Measurements from ENCODE around the gene AP1S1. TPM values are rescaled to one million over a fixed set of nuclear protein-coding genes. Genes with fewer than 3 reads are reported as not detected.

Gene AP1S1
- total RNA-seq, 3 donors from 2014 or later: 29.6 to 55.7 (median 44.6) TPM

GRCh38 chr7:101114492-101114891, 39.8 kb upstream of the AP1S1 start:
- H3K27ac ChIP-seq: no peak overlapping the region
- intact Hi-C loops (cut with DNase I; ENCODE audit: low total_unique reads): no loop called here

GRCh38 chr7:101115215-101115614, 39.1 kb upstream of the AP1S1 start:
- Histone ChIP-seq H3K27ac (no peak overlapping the region), H3K4me3 (no peak overlapping the region), H3K4me1 (no peaks in the 10 kb centered on the region), H3K27me3 (no peaks in the 10 kb centered on the region), H3K9me3 (no peaks in the 10 kb centered on the region), H3K36me3 (no peaks in the 10 kb centered on the region)
- intact Hi-C loops (cut with DNase I; ENCODE audit: low total_unique reads): no loop called here
- DNase-seq (ENCODE audit: low spot score in 2 of 2): no peak
- TF ChIP-seq POLR2A (IDR thresholded peaks at IDR 0.05) (no peak), CTCF (IDR thresholded peaks at IDR 0.05) (no peak), POLR2AphosphoS5 (IDR thresholded peaks at IDR 0.05) (no peak)

More at GRCh38 chr7:101114492-101114891, 39.8 kb upstream of the AP1S1 start:
- Histone ChIP-seq H3K27me3 (no peaks in the 10 kb centered on the region), H3K9me3 (no peaks in the 10 kb centered on the region), H3K4me3 (no peak overlapping the region), H3K4me1 (no peaks in the 10 kb centered on the region), H3K36me3 (no peaks in the 10 kb centered on the region)
- no peak for DNase-seq (ENCODE audit: low spot score in 2 of 2)
- no peak for TF ChIP-seq POLR2AphosphoS5 (IDR thresholded peaks at IDR 0.05)
- TF ChIP-seq POLR2A (IDR thresholded peaks at IDR 0.05): no peak
- no peak for TF ChIP-seq CTCF (IDR thresholded peaks at IDR 0.05)

GRCh38 chr7:101116898-101117297, 37.4 kb upstream of the AP1S1 start:
- H3K36me3 ChIP-seq: no peaks in the 10 kb centered on the region
- no peak for TF ChIP-seq POLR2A (IDR thresholded peaks at IDR 0.05)
- TF ChIP-seq POLR2AphosphoS5 (IDR thresholded peaks at IDR 0.05): no peak
- no peak for TF ChIP-seq CTCF (IDR thresholded peaks at IDR 0.05)
- H3K4me3 ChIP-seq: no peak overlapping the region
- no peaks in the 10 kb centered on the region for H3K27me3 ChIP-seq
- H3K27ac ChIP-seq: no peak overlapping the region
- DNase-seq (ENCODE audit: low spot score in 2 of 2): no peak
- intact Hi-C loops (cut with DNase I; ENCODE audit: low total_unique reads): no loop called here
- no peaks in the 10 kb centered on the region for H3K4me1 ChIP-seq
- H3K9me3 ChIP-seq: no peaks in the 10 kb centered on the region

GRCh38 chr7:101118856-101119255, 35.4 kb upstream of the AP1S1 start:
- no peak for DNase-seq (ENCODE audit: low spot score in 2 of 2)

GRCh38 chr7:101119876-101120275, 34.4 kb upstream of the AP1S1 start:
- H3K9me3 ChIP-seq: no peaks in the 10 kb centered on the region
- H3K4me1 ChIP-seq: no peaks in the 10 kb centered on the region
- no peak overlapping the region for H3K27ac ChIP-seq
- H3K36me3 ChIP-seq: no peaks in the 10 kb centered on the region
- H3K4me3 ChIP-seq: no peak overlapping the region
- DNase-seq (ENCODE audit: low spot score in 2 of 2): no peak
- TF ChIP-seq POLR2AphosphoS5 (IDR thresholded peaks at IDR 0.05) (no peak), CTCF (IDR thresholded peaks at IDR 0.05) (no peak), POLR2A (IDR thresholded peaks at IDR 0.05) (no peak)
- intact Hi-C loops (cut with DNase I; ENCODE audit: low total_unique reads): no loop called here
- H3K27me3 ChIP-seq: no peaks in the 10 kb centered on the region

More at GRCh38 chr7:101118856-101119255, 35.4 kb upstream of the AP1S1 start:
- Histone ChIP-seq H3K27ac (no peak overlapping the region), H3K4me1 (no peaks in the 10 kb centered on the region), H3K4me3 (no peak overlapping the region), H3K36me3 (no peaks in the 10 kb centered on the region), H3K9me3 (no peaks in the 10 kb centered on the region), H3K27me3 (no peaks in the 10 kb centered on the region)
- intact Hi-C loops (cut with DNase I; ENCODE audit: low total_unique reads): no loop called here
- no peak for TF ChIP-seq POLR2A (IDR thresholded peaks at IDR 0.05)
- no peak for TF ChIP-seq CTCF (IDR thresholded peaks at IDR 0.05)
- no peak for TF ChIP-seq POLR2AphosphoS5 (IDR thresholded peaks at IDR 0.05)

Measured in breast epithelium (tissue), 4 donors.